Neuron (in vitro differentiated cells): ENCODE results near the gene RAB1A.
"Not testable (repeated sequence)": the region's sequence is repeated elsewhere in the genome, so short reads cannot be mapped to it uniquely, and the experiment has no call there.

Experiments used
- H2AFZ ChIP-seq: one replicate; pipeline ENCODE4 v1.6.1; 2013; ENCODE audit warnings: low read depth, mild to moderate bottlenecking, inconsistent platforms, low read length, moderate library complexity
- H3K27me3 ChIP-seq: one replicate; pipeline ENCODE4 v1.6.1; 2013; ENCODE audit warnings: low read length; ENCODE audit not compliant: insufficient read depth
- H3K36me3 ChIP-seq: one replicate; pipeline ENCODE4 v1.6.1; 2013; ENCODE audit warnings: low read length; ENCODE audit not compliant: insufficient read depth
- H3K4me1 ChIP-seq: one replicate; pipeline ENCODE4 v1.6.1; 2013; ENCODE audit warnings: low read length; ENCODE audit not compliant: insufficient read depth
- H3K4me3 ChIP-seq: 2 replicates; pipeline ENCODE4 v1.5.1; 2013; ENCODE audit warnings: mild to moderate bottlenecking, low read length, moderate library complexity
- H3K9me3 ChIP-seq: one replicate; pipeline ENCODE4 v1.6.1; 2013; ENCODE audit warnings: low read length

Gene RAB1A

DNA sequence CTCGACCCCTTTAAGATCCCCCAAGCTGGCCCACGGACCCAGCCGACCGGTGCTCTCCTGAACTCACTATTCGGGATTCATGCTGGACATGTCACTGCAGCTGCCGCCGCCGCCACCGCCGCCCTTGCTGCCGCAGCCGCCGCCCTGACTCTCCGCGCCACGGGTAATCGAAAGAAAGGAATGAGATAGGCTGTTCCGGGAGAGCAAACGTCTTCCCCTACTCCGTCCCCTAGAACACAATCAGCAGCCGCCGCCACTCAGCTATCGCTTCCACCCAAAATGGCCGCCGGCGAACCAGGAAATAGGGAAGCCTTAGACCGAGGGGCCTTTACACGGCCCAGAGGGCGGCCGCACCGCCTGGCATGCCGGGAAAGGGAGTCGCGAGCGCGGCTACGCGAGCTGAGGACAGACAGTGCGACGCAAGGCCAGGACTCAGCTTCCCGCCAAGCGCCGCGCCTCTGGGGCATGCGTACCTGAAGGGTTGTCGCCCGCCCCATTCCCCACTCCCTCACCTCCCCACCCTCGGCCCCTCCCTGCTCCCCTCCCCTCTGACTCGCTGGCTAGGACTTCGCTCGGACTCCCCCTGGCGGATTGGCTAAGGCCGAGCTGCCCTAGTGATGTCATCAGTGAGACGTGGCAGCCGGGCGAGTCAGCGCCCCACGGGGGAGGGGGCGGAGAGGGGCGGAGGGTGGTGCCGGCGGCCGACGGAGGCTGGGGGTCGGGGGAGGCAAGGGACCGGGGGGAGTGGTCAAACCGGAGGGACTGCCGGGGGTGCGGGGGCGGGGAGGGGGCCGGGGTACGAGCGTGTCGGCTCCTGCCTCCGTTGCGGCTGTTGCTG, at the start of gene RAB1A:
Gene RAB1A, minus strand, starts transcription at position 281 of the 838 bp plus-strand sequence. Its CDS starts 191 bp downstream, at position 90.
- peaks cover 10% of the 10 kb centered on the region for H3K4me1 ChIP-seq
- no peaks in the 10 kb centered on the region for H3K36me3 ChIP-seq
- peak within 1 kb of the TSS; percentile 94 for H2AFZ ChIP-seq
- H3K27me3 ChIP-seq, result no peaks in the 10 kb centered on the region
- H3K9me3 ChIP-seq, result no peaks in the 10 kb centered on the region
- peak within 1 kb of the TSS; percentile 98 for H3K4me3 ChIP-seq

DNA sequence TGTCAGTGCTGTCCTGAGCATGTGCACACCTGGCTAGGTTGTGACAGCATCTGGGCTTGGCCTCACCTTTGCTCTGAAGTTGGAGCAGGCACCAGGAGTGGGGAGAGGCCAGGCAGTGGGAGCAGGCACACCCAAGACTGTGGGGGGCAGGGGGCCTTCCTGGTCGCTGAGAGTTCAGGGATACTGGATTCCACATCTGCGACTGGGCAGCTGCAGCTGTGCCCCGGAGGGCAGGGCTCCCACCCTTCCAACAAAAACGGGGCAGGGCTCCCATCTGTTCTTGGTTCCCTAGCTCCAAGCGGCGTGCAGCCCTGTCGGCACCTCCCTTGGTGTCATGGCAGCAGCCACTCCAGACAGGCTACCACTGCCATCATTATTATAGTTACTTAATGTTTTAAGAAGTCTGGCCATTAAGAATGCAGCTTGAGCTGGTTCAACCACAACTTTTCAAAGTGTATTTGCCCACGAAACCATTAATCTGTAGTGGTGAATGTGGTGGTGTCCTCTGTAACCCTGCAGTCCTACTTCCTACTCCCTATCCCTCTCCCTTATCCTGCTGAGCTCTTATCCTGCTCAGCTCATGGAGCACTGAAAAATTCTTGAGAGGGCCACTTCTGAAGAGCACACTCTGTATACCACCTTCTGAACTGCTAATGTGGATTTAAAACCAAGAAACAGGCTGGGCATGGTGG, 48.0 kb upstream of the RAB1A start:
- Histone ChIP-seq H3K36me3 (no peaks in the 10 kb centered on the region), H3K9me3 (no peaks in the 10 kb centered on the region), H3K4me3 (no peak overlapping the region), H3K27me3 (no peaks in the 10 kb centered on the region), H3K4me1 (no peaks in the 10 kb centered on the region), H2AFZ (no peak overlapping the region)

DNA sequence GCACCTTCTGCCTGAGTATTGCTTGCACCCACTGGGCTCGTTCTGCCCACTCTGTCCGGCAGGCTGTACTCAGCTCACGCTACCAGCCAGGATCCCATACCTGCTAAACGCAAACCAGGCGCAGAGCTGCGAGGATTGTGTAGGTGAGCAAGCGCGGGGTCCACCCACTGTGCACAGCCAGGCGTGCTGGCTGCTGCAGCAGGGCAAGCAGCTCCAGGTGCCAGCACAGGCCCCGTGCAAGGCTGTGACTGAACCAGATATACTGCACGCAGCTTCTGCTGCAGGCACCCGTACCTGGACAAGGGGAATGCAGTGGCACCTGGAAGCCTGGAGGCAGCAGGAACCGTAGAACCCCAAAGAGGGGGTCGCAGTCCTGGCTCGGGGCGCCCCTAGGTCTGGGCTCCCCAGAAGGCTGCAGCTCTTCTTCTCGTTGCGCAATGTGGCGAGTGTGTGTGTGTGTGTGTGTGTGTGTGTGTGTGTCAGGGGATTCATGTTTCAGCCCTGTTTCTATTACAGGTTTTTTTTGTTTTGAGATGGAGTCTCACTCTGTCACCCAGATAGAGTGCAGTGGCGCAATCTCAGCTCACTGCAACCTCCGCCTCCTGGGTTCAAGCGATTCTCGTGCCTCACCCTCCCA, 46.1 kb upstream of the RAB1A start:
- H3K4me1 ChIP-seq, result no peaks in the 10 kb centered on the region
- H3K4me3 ChIP-seq, result no peak overlapping the region
- no peaks in the 10 kb centered on the region for H3K36me3 ChIP-seq
- H3K9me3 ChIP-seq, result no peaks in the 10 kb centered on the region
- no peaks in the 10 kb centered on the region for H3K27me3 ChIP-seq
- H2AFZ ChIP-seq, result no peak overlapping the region

DNA sequence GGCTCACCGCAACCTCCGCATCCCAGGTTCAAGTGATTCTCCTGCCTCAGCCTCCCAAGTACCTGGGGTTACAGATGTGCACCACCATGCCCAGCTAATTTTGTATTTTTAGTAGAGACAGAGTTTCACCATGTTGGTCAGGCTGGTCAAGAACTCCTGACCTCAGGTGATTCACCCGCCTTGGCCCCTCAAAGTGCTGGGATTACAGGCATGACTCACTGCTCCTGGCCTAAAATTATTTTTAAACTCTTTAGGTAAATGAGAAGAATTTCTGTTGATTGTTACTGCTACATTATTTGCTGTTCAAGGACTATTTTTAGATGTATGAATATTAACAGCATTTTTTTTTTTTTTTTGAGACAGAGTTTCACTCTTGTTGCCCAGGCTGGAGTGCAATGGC, 44.1 kb upstream of the RAB1A start:
- not testable (repeated sequence) for H2AFZ ChIP-seq, H3K4me3 ChIP-seq, H3K36me3 ChIP-seq, H3K27me3 ChIP-seq, H3K4me1 ChIP-seq, H3K9me3 ChIP-seq

DNA sequence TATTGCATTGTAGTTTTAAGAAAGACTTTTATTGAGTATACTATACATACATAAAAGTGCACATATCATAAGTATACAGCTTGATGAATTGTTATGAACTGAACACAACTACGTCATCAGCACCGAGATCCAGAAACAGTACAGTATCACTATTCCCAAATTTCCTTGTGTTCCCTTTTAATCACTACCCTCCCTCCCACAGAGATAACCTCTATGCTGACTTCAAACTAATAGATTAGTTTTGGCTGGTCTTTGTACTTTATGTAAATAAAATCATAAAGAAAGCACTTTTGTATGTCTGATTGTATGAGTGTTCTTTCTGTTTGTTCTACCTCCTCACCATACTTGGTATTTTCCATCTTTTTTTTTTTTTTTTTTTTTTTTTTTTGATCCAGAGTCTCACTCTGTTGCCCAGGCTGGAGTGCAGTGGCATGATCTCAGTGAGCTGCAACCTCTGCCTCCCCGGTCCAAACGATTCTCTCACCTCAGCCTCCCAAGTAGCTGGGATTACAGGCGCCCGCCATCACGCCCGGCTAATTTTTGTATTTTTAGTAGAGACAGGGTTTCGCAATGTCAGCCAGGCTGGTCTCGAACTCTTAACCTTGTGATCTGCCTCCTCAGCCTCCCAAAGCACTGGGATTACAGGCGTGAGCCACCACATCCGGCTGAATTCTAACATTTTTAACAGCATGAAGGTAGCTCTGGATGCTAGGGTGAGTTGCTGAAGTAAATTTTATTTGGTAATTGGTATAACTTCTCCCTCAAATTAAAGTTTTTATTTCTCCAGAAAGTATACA, 43.3 kb upstream of the RAB1A start:
- Histone ChIP-seq H3K27me3 (no peaks in the 10 kb centered on the region), H3K4me3 (no peak overlapping the region), H3K4me1 (no peaks in the 10 kb centered on the region), H3K36me3 (no peaks in the 10 kb centered on the region), H3K9me3 (no peaks in the 10 kb centered on the region), H2AFZ (no peak overlapping the region)

DNA sequence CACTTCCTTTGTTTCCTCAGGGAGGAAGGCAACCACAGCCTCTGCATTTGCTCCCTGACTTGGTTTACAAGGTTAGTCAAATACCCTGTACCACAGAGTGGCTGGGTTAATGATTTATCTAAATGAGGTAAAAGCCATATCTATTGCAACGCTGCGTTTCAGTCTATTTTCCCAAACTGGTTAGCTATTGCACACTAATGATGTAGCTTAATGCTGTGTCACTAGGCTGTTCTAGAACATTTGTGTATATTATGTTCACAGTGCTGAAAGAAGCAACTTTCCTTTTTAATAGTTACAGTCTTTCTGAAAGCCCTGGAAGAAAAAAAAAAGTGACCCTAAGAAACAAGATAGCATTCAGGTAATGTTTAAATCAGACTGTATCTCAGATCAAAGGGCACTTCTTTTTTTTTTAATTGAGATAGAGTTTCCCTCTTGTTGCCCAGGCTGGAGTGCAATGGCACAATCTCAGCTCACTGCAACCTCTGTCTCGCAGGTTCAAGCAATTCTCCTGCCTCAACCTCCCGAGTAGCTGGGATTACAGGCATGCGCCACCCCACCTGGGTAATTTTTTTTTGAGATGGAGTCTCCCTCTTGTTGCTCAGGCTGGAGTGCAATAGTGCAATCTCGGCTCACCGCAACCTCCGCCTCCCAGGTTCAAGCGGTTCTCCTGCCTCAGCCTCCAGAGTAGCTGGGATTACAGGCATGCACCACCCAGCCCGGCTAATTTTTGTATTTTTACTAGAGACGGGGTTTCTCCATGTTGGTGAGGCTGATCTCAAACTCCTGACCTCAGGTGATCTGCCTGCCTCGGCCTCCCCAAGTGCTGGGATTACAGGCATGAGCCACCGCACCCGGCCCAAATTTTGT, 40.9 kb upstream of the RAB1A start:
- not testable (repeated sequence) for H3K4me3 ChIP-seq, H3K9me3 ChIP-seq

DNA sequence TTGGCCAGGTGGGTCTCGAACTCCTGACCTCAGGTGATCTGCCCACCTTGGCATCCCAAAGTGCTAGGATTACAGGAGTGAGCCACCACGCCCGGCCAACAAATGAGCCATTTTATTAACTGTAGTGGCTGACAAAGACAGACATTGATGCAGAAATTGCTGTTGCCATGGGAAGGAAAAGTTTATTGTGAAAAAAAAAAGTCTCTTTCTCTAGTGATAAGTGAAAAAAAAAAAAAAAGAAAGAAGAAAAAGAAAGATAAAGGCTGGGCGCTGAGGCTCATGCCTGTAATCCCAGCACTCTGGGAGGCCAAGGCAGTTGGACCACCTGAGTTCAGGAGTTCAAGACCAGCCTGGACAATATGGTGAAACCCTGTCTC, 39.8 kb upstream of the RAB1A start:
- H3K4me1 ChIP-seq, result peaks cover 5% of the 10 kb centered on the region
- no peak overlapping the region for H2AFZ ChIP-seq
- no peaks in the 10 kb centered on the region for H3K36me3 ChIP-seq
- H3K9me3 ChIP-seq, result no peaks in the 10 kb centered on the region
- no peak overlapping the region for H3K4me3 ChIP-seq
- H3K27me3 ChIP-seq, result no peaks in the 10 kb centered on the region

More for the DNA sequence above, 40.9 kb upstream of the RAB1A start:
- not testable (repeated sequence) for H3K27me3 ChIP-seq, H3K36me3 ChIP-seq, H3K4me1 ChIP-seq, H2AFZ ChIP-seq

DNA sequence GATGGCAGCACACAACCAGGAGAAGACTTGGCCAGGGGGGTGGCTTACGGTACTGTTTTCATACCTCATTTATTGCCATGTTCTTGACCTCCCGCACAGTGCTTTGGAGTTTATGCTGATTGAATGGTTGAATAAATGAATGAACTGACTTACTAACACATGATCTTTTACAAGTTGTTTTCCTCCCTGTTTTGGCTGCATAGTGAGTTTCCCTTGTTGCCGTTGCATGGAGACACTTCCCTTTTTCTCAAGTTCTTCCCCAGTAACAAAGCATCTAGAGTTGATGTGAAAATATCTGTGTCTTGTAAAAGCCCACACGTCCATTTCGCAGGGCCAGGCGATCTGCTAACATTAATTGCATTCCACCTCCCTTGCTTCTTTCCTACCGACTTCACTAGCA, 35.7 kb upstream of the RAB1A start:
- Histone ChIP-seq H3K27me3 (no peaks in the 10 kb centered on the region), H3K36me3 (no peaks in the 10 kb centered on the region), H2AFZ (no peak overlapping the region), H3K4me3 (no peak overlapping the region), H3K4me1 (peaks cover 21% of the 10 kb centered on the region), H3K9me3 (no peaks in the 10 kb centered on the region)

DNA sequence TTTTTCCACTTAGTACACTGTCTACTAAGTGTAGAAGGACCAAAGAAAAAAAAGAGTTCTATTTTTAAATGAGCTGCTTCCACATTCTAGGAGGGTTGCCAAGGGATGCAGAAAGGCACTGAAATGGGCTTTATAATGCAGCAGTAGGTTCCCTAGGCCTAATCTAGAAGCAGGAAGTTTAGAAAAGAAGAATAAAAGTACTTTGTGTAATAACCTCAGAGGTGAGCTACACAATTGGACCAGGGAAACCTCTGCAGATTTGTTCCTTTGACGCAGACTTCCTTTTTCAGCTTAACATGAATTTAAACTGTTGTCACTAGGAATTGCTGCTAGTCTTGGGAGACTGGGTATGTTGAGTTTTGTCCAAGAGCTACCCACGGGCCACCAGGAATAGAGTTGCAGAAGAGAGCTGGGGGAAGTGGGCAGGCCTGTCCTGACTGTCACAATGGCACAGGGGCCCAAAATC, 34.6 kb upstream of the RAB1A start:
- Histone ChIP-seq H3K36me3 (no peaks in the 10 kb centered on the region), H2AFZ (peak overlapping the region; percentile 48), H3K27me3 (no peaks in the 10 kb centered on the region), H3K4me1 (peaks cover 21% of the 10 kb centered on the region), H3K9me3 (no peaks in the 10 kb centered on the region), H3K4me3 (no peak overlapping the region)

DNA sequence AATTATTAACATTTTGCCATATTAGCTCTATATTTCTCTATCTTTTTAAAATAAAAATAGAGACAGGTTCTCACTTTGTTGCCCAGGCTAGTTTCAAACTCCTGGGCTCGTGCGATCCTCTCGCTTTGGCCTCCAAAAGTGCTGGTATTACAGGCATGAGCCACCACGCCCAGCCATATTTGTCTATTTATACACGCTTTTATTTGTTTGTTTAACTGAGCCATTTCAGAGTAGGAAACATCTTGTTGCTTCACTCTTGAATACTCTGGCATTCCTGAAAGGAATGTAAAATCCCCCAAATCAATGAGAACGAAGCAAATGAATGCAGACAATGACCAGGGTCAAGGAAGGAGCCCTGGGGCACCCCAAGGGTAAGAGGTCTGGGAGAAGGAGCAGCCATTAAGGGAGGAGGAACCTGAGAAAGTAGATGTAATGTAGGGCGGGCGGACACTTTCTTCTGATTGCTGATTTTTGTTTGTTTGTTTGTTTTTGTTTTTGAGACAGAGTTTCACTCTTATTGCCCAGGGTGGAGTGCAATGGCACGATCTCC, 31.7 kb upstream of the RAB1A start:
- Histone ChIP-seq H3K36me3 (no peaks in the 10 kb centered on the region), H3K4me1 (peaks cover 21% of the 10 kb centered on the region), H3K27me3 (no peaks in the 10 kb centered on the region), H3K9me3 (no peaks in the 10 kb centered on the region), H2AFZ (no peak overlapping the region), H3K4me3 (no peak overlapping the region)

DNA sequence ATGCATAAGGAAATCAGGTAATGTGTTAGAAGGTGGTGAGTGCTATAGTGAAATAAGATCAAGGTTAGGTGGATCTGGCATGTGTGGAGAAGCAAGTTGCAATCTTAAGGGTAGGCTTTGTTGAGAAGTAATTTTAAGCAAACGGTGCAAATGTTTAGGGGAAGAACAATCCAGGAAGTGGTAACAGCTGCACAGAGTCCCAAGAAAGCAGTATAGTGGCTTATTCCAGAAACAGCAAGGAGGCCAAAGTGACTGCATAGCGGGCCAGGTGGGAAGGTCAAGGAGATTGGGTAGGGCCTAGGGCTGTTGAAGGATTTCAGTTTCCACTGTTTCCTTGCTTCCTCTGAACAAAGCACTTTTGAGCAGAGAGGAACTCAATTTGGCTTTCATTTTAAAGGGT, 30.0 kb upstream of the RAB1A start:
- no peak overlapping the region for H2AFZ ChIP-seq
- no peaks in the 10 kb centered on the region for H3K36me3 ChIP-seq
- H3K9me3 ChIP-seq, result no peaks in the 10 kb centered on the region
- no peak overlapping the region for H3K4me3 ChIP-seq
- H3K27me3 ChIP-seq, result no peaks in the 10 kb centered on the region
- peaks cover 18% of the 10 kb centered on the region for H3K4me1 ChIP-seq

DNA sequence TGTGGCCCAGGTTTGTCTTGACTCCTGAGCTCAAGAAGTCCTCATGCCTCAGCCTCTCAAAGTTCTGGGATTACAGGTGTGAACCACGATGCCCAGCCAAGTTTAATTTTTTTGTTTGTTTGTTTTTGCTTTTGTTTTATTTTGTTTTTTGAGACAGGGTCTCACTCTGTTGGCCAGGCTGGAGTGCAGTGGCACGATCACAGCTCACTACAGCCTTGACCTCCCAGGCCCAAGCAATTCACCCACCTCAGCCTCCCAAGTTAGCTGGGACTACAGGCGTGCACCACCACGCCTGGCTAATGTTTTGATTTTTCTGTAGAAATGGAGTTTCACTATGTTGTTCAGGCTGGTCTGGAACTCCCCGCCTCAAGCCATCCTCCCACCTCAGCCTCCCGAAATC, 29.4 kb upstream of the RAB1A start:
- Histone ChIP-seq H3K4me1 (peaks cover 11% of the 10 kb centered on the region), H3K9me3 (no peaks in the 10 kb centered on the region), H3K36me3 (no peaks in the 10 kb centered on the region), H2AFZ (no peak overlapping the region), H3K27me3 (no peaks in the 10 kb centered on the region), H3K4me3 (no peak overlapping the region)
